ENCODE measurements around the gene DNM1. TPM values are rescaled to one million over a fixed set of nuclear protein-coding genes. Genes with fewer than 3 reads are reported as not detected.

DNM1 gene
- total and polyA plus RNA-seq, 10 of the 15 experiments (the other 5 are each of a cell fraction or from before 2014, with no cell fraction given): 0.06 to 0.67 (median 0.19) TPM; not detected in 3

DNA sequence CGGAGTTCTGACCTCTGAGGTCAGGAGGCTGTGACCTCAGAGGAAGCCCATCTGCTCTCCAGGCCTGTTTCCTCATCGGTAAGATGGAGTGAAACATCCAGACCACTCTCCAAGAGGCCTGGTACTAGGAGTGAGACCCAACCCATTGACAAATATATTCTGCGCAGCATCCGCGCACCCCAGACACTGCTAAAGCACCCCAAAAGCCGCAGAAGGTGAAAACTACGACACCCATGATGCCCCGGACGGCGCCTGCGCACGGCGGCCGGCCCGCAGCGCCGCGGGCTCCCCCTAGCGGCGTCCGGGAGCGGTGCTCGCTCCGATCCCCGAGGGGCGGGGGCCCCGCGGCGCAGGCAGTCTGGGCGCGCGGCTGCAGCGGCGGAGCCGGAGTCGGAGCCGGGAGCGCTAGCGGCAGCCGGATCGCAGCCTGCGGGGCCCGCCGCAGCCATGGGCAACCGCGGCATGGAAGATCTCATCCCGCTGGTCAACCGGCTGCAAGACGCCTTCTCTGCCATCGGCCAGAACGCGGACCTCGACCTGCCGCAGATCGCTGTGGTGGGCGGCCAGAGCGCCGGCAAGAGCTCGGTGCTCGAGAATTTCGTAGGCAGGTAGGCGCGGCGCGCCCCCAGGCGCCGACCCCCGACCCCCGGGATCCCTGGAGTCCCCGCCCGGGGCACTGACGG lies at the start of gene DNM1 (continued):
- TF ChIP-seq ZBTB33 (IDR thresholded peaks at IDR 0.05) (no peak), GATAD2B (conservative IDR thresholded peaks at IDR 0.05; ENCODE audit: low read depth) (peak; percentile 48), CHD4 (IDR thresholded peaks at IDR 0.05) (no peak), MYC (IDR thresholded peaks at IDR 0.05; ENCODE audit: insufficient read depth, insufficient read length, insufficient replicate concordance, low read length, severe bottlenecking) (no peak), HDAC6 (IDR thresholded peaks at IDR 0.05; ENCODE audit: unreplicated experiment) (no peak), NR2C2 (IDR thresholded peaks at IDR 0.05; ENCODE audit: borderline replicate concordance, control insufficient read depth, insufficient read length, low read depth) (no peak), RELA (IDR thresholded peaks at IDR 0.05; ENCODE audit: borderline replicate concordance, partially characterized antibody) (peak; percentile 58), POLR2AphosphoS5 (IDR thresholded peaks at IDR 0.05; ENCODE audit: low read length) (no peak), RB1 (IDR thresholded peaks at IDR 0.05; ENCODE audit: borderline replicate concordance) (peak; percentile 75), ZNF207 (IDR thresholded peaks at IDR 0.05; ENCODE audit: borderline replicate concordance) (0 out of 2 replicates have a peak, but pooled peaks have one; percentile 50), TCF12 (IDR thresholded peaks at IDR 0.05; ENCODE audit: low read depth, low read length) (no peak), ZNF24 (IDR thresholded peaks at IDR 0.05) (0 out of 2 replicates have a peak, but pooled peaks have one; percentile 17), POLR2A (IDR thresholded peaks at IDR 0.05; ENCODE audit: low read depth, low read length) (no peak), NFYB (IDR thresholded peaks at IDR 0.05; ENCODE audit: insufficient read depth, low read depth, low read length) (no peak)
- TF ChIP-seq, protein P1, sequence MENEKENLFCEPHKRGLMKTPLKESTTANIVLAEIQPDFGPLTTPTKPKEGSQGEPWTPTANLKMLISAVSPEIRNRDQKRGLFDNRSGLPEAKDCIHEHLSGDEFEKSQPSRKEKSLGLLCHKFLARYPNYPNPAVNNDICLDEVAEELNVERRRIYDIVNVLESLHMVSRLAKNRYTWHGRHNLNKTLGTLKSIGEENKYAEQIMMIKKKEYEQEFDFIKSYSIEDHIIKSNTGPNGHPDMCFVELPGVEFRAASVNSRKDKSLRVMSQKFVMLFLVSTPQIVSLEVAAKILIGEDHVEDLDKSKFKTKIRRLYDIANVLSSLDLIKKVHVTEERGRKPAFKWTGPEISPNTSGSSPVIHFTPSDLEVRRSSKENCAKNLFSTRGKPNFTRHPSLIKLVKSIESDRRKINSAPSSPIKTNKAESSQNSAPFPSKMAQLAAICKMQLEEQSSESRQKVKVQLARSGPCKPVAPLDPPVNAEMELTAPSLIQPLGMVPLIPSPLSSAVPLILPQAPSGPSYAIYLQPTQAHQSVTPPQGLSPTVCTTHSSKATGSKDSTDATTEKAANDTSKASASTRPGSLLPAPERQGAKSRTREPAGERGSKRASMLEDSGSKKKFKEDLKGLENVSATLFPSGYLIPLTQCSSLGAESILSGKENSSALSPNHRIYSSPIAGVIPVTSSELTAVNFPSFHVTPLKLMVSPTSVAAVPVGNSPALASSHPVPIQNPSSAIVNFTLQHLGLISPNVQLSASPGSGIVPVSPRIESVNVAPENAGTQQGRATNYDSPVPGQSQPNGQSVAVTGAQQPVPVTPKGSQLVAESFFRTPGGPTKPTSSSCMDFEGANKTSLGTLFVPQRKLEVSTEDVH (IDR thresholded peaks at IDR 0.05; ENCODE audit: low read depth, partially characterized antibody): no peak
- TF ChIP-seq, protein P2, sequence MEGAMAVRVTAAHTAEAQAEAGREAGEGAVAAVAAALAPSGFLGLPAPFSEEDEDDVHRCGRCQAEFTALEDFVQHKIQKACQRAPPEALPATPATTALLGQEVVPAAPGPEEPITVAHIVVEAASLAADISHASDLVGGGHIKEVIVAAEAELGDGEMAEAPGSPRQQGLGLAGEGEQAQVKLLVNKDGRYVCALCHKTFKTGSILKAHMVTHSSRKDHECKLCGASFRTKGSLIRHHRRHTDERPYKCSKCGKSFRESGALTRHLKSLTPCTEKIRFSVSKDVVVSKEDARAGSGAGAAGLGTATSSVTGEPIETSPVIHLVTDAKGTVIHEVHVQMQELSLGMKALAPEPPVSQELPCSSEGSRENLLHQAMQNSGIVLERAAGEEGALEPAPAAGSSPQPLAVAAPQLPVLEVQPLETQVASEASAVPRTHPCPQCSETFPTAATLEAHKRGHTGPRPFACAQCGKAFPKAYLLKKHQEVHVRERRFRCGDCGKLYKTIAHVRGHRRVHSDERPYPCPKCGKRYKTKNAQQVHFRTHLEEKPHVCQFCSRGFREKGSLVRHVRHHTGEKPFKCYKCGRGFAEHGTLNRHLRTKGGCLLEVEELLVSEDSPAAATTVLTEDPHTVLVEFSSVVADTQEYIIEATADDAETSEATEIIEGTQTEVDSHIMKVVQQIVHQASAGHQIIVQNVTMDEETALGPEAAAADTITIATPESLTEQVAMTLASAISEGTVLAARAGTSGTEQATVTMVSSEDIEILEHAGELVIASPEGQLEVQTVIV (IDR thresholded peaks at IDR 0.05; ENCODE audit: borderline replicate concordance, partially characterized antibody): no peak
- TF ChIP-seq, protein P3, sequence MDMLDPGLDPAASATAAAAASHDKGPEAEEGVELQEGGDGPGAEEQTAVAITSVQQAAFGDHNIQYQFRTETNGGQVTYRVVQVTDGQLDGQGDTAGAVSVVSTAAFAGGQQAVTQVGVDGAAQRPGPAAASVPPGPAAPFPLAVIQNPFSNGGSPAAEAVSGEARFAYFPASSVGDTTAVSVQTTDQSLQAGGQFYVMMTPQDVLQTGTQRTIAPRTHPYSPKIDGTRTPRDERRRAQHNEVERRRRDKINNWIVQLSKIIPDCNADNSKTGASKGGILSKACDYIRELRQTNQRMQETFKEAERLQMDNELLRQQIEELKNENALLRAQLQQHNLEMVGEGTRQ (IDR thresholded peaks at IDR 0.05; ENCODE audit: borderline replicate concordance, low read depth, low read length): no peak
